ENCODE results near the gene PHKG2.

The PHKG2 gene

DNA sequence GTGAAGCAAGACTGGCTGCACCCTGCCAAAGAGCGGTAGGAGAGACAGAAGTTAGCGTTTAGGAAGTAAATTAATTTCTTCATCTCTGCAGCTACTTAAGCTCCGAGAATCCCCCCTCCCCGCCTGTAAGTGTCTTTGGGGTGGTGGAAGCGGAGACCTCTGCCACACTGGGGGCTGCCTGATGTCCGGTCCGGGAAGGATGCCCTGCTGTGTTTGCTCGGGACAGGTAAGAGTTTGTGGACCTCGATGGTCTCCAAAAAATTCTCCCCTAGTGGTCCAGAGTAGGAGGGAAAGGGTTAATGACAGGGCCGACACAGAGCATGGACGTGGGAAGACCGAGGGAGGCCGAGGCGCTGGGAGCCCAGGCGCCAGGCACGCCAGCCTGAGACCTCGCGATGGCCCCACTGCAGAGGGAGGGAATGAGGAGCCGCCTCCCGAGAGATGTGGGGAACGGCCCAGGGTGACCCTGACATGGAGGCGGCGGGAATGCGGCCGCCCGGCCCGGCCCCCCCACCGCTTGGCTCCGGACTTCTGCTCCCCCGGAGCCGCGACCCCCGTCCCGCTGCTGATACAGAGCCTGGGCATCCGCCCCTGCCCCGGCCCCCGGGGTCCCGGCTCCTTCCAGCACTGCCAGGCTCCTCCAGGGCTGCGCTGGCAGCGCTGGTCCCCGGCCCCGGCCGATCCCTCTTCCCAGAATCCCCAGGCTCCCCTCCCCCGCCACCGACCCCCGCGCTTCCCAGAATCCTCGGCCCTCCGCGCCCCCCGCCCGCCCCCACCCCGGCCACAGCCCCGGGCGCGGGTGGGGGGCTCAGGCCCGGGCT, 38.1 kb downstream of the PHKG2 start:
- no peak for DNase-seq (ENCODE audit: low read depth)
- TF ChIP-seq, protein P1, sequence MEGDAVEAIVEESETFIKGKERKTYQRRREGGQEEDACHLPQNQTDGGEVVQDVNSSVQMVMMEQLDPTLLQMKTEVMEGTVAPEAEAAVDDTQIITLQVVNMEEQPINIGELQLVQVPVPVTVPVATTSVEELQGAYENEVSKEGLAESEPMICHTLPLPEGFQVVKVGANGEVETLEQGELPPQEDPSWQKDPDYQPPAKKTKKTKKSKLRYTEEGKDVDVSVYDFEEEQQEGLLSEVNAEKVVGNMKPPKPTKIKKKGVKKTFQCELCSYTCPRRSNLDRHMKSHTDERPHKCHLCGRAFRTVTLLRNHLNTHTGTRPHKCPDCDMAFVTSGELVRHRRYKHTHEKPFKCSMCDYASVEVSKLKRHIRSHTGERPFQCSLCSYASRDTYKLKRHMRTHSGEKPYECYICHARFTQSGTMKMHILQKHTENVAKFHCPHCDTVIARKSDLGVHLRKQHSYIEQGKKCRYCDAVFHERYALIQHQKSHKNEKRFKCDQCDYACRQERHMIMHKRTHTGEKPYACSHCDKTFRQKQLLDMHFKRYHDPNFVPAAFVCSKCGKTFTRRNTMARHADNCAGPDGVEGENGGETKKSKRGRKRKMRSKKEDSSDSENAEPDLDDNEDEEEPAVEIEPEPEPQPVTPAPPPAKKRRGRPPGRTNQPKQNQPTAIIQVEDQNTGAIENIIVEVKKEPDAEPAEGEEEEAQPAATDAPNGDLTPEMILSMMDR (IDR thresholded peaks at IDR 0.05; ENCODE audit: control insufficient read depth, extremely low read depth, insufficient read depth), result no peak
- peak overlapping the region; percentile 85 for H3K4me3 ChIP-seq (ENCODE audit: low read depth, low read length)

DNA sequence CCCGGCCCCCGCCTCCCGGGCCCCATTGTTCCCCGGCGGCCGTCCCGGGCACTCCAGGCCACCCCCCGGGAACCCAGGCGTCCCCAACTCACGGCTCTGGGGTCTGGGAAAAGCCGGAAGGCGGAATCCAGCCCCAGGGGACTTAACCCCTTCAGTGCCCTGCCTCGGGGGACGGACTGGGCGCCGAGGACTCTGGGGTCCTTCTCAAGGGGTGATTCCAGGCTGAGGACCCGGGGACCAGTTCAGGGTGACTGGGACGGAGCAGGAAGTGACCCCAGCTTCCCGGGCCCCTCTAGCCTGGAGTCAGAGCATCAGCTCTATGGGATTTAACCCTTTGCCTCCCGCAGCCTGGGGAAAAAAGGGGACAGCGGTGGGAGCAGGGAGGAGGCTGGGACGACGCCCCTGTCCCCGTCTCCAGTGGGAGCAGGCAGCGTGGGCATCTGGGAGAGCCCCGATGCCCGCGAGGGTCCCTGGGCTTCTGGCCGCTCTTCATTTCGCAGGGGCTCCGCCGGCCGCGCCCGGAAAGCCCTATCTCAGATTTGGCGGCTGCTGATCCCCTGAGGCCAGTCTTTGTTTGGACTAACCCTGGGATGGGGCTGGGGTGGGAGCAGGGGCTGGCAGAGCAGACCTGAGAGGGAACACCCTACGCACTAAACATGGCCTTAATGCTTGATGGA, 38.8 kb downstream of the PHKG2 start, which contains the start of gene ZNF629:
Gene ZNF629, minus strand, starts transcription at position 270 of the 677 bp plus-strand sequence. CDS start 2,723 bp downstream, outside the sequence.
- TF ChIP-seq, protein P1 (IDR thresholded peaks at IDR 0.05; ENCODE audit: control insufficient read depth, extremely low read depth, insufficient read depth), result no peak
- no peak for DNase-seq (ENCODE audit: low read depth)
- H3K4me3 ChIP-seq (ENCODE audit: low read depth, low read length), result peak within 1 kb of the TSS; percentile 85

- TF ChIP-seq, protein P1 (IDR thresholded peaks at IDR 0.05; ENCODE audit: control insufficient read depth, extremely low read depth, insufficient read depth), result no peak
- peak overlapping the region; percentile 85 for H3K4me3 ChIP-seq (ENCODE audit: low read depth, low read length)
- DNase-seq (ENCODE audit: low read depth), result no peak
Measured at GRCh38 chr16:30787613-30788378, 39.6 kb downstream of the PHKG2 start.

DNA sequence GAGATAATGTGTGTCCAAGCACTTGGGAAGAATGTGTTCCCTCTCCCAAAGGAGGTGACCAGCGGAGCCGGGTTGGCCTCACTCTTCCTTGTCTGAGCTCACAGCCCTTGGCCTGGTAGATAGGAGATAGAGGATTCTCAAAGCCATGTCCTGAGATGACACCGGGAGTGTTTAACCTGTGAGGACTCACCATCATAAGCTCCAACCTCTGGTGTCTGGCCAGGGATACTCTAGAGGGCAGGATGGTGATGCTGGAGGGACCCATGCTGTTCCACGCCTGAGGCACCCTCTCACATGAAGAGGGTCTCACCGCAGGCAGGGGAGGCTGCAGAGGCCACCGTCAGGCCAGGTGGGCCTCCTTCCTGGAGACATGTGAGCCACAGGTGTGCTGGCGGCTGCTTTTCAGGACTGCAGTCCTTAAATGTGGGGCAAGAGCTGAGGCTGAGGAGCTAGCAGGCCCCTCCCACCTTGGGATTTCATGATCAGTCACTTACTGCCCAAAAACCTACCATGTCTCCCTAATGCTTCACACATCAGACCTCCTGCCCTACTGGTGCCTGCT, 45.4 kb downstream of the PHKG2 start:
- TF ChIP-seq, protein P1 (IDR thresholded peaks at IDR 0.05; ENCODE audit: control insufficient read depth, extremely low read depth, insufficient read depth), result no peak
- no peak overlapping the region for H3K4me3 ChIP-seq (ENCODE audit: low read depth, low read length)
- no peak for DNase-seq (ENCODE audit: low read depth)

- TF ChIP-seq, protein P1 (IDR thresholded peaks at IDR 0.05; ENCODE audit: control insufficient read depth, extremely low read depth, insufficient read depth), result no peak
- H3K4me3 ChIP-seq (ENCODE audit: low read depth, low read length), result no peak overlapping the region
- DNase-seq (ENCODE audit: low read depth), result no peak
Measured at GRCh38 chr16:30794634-30795033, 46.4 kb downstream of the PHKG2 start.

DNA sequence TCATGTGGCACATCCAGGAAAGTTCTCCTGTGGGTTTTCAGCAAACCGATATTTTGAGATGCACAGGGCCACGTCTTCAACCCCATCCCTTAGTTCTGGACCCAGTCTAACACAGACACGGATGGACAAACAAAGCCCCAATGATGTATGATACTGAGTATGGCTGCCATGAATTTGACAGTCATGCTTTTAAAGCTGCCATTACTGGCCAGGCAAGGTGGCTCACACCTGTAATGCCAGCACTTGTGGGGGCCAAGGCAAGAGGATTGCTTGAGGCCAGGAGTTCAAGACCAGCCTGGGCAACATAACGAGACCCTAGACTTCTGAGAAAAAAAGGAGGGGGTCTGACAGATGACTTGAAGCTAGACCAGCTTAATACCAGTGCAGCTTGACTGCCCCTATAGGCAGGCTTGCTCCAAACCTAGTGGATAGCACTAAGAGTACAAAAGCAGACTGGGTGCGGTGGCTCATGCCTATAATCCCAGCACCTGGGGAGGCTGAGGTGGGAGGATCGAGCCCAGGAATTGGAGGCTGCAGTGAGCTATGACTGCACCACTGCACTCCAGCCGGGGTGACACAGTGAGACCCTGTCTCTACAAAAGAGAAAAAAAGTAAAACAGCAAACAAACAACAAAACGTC, 49.6 kb downstream of the PHKG2 start:
- no peak overlapping the region for H3K4me3 ChIP-seq (ENCODE audit: low read depth, low read length)
- DNase-seq (ENCODE audit: low read depth), result no peak
- TF ChIP-seq, protein P1 (IDR thresholded peaks at IDR 0.05; ENCODE audit: control insufficient read depth, extremely low read depth, insufficient read depth), result no peak

Measured in LNCaP clone FGC (cell line).